ENCODE measurements around the gene FIGLA.
"Not testable (repeated sequence)": the region's sequence is repeated elsewhere in the genome, so short reads cannot be mapped to it uniquely, and the experiment has no call there.

Gene FIGLA

DNA sequence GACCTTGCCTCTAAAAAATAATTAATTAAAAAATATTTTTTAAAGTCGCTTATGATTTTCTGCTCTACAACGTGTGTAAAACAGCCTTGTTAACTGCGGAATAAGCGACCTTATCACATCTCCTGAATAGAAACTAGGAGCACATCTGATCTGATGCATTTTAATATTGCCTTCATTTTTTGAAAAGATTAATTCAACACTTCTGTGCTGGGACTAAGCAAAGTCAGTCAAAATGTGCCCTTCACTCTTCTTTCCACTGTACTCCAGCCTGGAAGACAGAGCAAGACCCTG is 17.3 kb upstream of the FIGLA start:
- no peak for DNase-seq

DNA sequence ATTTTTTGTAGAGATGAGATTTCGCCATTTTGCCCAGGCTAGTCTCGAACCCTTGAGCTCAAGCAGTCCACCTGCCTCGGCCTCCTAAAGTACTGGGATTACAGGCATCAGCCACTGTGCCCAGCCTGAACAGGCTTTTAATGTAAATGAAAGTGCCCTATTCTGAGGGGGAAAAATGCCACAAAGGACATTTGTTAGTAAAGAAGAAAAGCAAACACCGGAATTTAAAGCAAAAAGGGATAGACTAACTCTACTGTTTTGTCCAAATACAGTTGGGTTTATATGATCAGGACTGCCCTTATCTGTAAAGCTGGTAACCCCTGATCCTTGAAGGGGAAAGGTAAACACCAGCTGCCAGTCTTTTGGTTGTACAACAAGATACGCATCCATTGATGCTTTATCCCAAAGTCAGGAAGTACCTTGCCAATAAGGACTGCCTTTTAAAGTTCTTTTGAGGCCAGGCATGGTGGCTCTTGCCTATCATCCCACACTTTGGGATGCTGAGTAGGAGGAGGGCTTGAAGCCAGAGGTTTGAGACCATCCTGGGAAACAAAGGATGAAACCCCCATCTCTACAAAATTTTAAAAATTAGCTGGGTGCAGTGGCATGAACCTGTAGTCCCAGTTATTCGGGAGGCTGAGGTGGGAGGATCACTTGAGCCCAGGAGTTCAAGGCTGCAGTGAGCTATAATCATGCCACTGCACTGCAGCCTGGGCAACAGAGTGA is 16.8 kb upstream of the FIGLA start:
- DNase-seq, result no peak

DNA sequence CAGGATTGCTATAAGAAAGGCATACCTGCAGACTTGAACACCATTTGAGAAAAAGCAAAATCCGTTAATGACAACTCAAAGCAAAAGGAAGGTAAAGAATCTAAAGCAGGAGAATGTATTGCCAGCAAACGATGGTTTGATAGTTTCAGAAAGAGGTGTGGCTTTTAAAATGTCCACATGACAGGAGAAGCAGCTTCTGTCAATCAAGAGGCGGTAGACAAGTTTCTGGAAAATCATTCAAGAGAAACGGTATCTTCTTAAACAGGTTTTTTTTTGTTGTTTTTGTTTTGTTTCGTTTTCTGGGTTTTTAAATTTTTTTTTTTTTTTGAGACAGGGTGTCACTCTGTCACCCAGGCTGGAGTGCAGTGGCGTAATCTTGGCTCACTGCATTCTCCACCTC is 16.2 kb upstream of the FIGLA start:
- no peak for DNase-seq

DNA sequence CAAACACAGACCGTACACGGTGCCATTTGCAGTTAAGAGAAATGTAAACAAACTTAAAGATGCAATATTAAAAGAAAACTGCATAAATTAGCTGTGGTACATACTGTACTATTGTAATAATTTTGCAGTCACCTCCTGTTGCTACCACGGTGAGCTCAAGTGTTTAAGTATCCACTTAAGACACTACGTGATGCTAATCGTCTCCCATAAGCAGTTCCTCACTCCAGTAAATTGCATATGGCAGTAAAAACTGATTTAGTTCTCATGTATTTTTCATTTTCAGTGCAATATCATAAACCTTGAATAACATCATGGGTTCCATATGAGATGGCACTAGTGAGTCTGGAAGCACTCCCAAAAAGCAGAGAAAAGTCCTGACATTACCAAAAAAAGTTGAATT is 15.6 kb upstream of the FIGLA start:
- no peak for DNase-seq

DNA sequence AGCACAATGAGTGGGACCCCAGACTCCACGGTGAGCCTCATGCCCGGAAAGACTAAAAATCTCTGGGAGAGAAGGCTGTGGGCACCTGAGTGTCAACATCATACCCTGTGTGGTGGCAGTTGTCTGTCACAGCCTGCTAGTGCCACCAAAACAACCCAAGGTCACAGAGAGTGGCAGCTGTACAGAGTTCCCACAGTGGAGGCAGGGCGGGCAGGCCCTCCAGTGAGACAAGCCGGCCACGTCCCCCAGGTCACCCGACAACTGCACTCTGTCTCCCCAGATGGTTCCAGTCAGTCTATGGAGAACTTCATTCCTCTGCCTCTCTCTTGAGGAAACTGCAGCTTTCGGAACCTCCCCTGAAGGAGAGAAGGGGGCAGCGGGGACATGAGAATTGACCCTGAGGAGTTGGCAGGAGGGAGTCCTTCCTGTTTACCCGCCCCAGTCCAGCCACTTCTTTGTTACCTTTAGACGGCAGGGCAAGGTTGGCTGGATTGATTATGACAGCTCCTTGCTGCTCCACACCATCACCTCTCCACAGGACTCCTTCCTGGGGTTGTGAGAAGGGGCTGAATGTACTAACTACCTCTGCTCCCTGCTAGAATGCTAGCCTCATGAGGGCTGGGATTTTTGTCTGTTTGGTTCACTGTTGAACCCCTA is 11.3 kb upstream of the FIGLA start:
- DNase-seq, result no peak

DNA sequence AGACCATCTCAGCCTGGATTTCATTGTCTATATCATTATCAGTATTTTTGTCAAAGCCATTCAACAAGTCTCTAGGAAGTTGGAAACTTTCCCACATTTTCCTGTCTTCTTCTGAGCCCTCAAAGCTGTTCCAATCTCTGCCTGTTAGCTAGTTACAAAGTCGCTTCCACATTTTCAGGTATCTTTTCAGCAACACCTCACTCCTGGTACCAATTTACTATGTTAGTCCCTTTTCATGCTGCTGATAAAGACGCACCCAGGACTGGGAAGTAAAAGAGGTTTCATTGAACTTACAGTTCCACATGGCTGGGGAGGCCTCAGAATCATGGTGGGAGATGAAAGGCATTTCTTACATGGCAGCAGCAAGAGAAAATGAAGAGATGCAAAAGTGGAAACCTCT is 9.3 kb upstream of the FIGLA start:
- no peak for DNase-seq

DNA sequence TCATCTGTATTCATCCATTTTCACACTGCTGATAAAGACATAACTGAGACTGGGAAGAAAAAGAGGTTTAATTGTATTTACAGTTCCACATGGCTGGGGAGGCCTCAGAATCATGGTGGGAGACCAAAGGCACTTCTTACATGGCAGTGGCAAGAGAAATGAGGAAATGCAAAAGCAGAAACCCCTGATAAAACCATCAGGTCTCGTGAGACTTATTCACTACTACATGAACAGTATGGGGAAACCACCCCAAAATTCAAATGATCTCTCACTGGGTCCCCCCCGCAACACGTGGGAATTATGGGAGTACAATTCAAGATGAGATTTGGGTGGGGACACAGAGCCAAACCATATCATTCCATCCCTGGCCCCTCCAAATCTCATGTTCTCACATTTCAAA is 7.6 kb upstream of the FIGLA start:
- not testable (repeated sequence) for DNase-seq

DNA sequence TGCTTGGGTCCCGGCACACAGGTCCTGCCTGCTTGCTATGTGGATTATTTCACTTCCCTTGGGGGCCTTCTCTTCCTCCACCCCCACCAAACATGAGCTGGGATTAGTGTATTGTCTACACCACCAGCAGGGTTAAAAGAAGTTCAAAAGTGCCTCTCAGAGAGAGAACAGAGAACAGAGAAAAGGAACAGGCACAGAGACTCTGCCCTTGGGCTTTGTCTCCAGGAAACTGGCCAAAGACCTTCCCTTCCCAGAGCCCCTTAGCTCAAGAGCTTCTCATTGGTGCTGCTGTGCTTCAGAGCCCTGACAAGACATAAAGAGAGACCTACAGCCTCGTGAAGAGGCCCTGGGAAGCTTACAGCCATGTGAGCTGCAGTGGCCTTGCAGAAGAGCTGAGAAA is 7.1 kb upstream of the FIGLA start:
- DNase-seq, result no peak

DNA sequence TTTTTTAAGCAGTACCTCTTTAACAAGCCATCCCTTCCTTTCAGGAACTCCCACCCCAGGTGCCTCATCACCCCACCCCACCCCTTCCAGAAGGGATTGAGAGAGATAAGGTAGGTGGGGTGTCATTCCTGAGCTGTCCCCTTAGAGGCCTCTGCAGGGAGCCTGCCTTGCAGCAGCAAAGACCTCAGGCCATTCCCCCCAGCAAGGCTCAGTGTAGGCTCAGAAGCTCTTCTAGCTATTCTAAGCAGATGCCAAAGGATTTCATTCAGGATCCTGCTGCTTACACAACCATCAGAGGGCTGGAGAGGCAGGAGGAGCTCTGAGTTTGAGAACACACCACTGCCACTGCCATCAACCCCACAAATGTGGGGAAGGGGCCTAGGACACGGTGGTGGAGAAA is 5.8 kb upstream of the FIGLA start:
- no peak for DNase-seq

DNA sequence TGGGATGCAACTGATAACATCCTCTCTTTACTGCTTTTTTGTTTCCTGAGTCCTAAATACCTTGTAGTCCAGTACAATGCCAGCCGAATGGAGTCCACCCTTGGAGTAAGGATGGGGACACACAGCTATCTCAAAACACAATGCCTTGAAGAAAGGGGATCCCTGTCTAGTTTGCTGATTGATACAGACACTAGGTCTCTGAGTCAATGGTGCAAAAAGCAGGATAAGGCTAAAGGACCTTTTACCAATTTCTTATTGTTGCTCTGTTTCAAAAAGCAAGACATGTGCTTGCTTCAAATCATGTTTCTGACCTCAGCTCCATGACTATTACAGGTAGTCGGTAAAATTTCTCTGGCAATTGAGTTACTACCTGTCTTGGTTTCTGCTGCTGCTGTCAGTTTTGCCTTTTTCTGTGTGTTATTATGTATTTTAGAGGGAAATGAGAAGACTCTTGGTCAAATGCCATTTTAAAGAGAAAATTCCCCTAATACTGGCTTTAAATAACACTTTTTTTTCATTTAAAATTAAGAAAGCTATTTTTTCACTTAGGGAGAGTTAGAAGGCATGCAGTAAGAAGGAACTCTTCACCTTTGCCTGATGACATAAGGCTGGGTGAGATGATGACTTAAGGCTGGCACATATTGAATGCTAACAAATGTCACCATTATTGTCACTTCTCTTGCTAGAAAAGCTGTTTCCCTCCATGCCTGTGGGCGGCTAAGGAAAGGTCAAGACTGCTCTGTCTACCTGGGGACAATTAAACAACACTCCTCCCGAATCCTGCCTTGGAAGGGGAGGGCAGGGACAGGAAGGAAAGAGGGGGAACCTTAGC is 4.9 kb upstream of the FIGLA start:
- DNase-seq, result no peak

DNA sequence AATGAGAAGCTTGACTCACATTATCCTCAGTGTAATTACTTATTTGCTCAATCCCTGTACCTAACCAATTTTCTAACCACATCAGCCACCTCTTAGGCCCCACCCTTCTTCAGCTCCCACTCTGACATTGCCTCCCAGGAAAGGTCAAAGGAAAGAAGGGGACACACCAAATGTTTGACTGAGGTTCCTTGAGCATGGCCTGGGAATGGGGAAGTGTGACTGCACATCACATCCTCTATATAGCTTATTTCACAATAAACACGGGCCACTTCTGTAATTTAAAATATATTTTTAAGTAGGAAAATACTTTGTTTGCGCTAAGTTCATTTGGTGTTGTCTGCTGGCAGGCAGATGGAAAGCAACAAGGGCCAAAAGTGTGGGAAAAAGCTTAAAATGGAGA is 3.0 kb upstream of the FIGLA start:
- peak; percentile 34 to 42 for DNase-seq

DNA sequence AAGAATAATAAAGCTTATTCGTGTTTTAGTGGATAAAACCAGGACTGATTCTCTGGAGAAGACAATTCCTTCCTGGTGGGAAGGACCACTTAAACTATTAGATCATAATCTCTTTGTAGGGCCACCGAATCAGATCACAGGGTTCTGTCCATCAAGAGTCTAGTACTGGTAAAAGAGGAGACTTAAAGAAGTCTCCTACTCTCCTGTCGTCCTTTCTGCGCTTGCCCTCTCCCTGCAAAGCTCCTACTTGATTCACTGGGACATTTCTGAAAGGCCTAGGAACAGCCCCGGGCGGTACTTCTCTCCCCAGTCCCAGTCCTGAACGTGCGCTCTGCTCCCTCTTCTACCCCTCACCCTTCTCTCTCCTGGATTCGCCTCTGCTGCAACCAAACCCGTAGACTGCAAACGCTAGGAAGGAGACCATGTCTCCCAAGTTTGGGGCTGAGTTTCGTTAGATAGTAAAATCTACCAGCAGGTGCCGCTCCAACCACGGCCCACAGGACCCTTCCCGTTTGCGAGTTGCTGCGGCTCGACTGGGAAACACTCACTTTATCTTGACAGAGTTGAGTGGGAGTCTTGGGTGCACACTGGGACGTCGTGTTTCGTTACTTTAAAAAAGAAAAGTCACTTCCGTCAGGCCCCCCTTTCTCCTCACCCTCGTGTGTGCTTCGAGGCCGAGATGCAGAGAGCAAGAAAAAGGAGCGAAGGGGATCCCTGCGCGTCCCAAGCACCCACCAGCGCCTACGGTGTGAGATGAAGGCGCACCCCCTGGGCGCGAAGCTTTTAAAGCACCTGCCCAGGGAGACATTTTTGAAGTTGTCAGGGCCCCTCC is 923 bp downstream of the FIGLA start:
- peak; percentile 17 to 20 for DNase-seq

DNA sequence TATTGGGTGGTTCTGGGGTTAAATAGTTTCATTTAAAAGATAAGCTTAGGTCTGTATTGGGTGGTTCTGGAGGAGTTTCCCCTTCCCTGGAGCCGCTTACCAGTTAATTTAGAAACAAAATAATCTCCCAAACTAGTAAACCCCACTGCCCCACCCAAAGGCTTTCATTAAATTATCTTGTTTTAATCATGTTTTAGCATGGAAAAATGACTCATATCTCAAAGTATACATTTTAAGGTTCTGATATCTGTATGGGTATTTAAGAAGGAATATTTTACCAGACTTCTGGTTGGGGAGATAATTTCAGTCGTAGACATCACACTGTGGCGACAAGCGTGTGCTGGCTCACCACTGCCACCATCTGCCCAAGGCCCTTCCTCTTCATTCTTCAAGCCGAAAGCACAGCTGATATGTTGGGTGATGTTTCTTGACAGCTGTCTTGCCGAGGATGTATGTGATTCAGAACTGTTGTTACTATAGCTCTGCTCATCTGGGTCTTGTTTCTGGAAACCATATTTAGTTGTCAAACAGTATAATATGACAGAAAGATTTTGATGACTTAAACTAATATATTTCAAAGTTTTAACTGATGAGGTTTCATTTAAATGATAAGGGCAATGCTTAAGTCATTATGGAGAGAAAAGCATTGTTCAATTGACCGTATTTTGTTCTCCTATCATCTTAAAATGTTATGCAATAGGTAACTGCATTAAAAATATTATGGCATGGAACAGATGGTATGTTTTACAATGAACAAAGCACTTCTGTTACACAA is 5.1 kb downstream of the FIGLA start:
- DNase-seq, result peak; percentile 37 to 47

DNA sequence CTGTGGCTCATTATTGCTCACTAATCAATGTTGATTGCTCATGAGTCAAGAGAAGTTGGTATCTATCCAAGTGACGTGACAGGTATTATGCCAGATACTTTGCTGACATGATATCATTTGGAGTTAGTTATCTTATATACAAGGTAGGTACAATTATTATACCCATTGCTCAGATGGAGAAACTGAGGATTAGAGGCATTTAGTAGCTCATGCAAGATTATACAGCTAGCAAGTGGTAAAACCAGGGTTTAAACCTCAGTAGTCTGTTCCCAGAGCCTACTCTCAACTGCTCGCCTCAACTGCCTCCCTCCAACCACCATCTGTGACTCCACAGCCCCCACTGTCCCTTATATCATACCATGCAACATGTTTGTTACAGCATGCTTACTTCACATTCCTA is 6.1 kb downstream of the FIGLA start:
- DNase-seq, result no peak

DNA sequence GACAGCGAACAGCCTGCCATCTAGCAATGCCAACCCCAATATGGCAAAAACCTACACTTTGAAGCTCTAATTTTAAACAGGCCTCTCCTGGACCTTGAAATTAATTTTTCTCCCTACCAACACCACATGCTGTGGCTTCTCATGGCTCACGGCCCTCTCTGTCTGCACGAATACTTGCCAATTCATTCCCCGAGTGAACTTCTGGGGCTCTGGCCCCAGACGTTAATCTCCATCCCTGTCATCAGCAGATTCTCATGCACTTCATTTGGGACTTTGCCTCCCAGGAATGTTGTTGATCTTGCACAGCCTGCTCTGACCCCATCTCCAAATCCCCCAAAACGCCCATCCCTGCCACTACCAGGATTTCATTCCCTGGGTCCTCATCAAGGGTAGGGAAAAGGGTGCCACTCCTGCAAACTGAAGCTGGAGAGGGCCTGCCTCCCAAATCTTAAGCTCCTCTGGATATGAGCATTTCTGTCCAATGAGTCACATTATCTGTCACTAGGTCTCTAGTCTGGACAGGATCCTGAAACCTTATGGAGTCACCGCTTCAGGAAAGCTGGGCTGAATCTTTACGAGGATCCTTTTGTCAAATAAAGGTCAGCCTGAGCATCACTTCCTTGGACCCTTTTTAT is 10.4 kb downstream of the FIGLA start:
- no peak for DNase-seq

DNA sequence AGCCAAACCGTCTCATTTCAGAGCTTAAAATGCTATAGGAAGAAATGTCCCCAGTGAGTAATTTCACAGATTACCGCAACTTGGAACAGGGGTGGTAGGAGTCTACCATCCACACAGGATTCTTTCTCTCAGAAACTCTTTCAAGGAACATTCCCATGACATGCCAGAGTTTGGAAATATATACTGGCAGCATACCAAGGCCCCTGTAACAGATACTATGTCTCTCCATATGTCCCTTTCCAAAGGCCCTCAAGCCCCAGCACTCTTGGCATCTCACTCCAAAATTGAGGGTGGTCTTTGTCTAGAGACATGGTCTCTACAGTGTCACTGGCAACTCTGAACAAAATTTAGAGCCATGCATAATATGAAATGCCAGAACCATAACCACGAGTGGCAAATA is 11.0 kb downstream of the FIGLA start:
- no peak for DNase-seq

DNA sequence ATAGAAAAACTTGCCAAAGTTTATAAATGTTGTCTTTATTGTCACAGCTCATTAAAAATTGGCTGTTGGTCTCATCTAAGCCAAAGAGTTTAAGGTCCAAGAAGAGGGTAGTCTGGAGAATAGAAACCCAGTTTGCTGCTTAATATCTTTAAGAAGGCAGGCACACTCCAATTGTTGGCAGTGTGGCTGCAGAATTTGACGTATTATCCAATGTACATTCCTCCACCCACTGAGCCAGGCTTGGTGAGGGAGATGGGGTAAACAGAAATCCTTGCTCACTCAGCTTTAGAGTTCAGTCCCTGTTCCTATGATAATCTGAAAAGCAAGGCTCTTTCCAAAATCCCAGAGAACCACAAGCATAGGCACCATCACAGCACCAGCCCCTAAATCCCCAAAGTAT is 11.8 kb downstream of the FIGLA start:
- DNase-seq, result no peak

DNA sequence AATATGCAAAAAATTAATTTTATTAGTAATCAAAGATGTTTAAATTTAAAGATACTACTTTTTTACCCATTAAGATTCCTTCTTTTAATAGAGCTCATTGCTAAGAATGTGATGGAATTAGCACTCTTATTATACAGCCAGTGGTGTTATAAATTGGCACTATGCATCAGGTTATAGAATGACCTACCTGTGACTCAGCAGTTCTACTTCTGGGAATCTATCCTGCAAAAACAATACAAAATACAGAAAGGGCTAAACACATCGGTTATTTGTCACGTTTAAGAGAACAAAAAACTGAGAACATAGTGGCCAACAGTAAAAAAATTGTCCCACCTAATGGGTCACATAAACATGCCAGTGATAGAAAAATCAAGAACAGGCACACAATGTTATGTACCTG is 13.0 kb downstream of the FIGLA start:
- no peak for DNase-seq

DNA sequence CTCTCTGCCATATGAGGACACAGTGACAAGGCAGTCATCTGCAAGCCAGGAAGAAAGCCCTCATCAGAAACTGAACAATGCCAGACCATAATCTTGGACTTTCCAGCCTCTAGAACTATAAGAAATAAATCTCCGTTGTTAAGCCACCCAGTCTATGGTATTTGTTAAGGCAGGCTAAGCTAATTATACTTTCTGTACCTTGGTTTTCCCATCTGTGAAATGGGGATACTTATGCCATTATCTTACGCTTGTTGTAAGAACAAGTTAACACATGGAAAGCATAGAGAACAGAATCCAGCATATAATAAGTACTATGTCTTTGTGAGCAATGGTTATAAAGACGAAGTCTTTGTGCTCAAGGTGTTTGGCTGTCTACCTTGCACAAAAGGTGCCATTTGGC is 14.2 kb downstream of the FIGLA start:
- no peak for DNase-seq

DNA sequence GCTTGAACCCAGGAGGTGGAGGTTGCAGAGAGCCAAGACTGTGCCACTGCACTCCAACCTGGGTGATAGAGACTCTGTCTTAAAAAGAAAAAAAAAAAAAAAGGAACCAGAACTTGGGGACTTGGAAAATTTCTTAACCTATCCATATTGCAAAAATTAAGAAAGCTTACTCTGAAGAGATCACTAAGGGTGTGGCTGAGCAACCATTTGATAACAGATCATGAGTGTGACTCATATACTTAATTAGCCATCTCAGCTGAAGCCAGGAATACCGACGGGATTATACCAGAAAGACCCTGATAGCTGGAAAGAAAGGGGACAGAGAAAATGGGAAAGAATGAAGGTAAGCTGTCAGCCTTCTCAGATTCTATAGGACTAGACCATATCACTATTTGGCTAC is 15.3 kb downstream of the FIGLA start:
- DNase-seq, result no peak

DNA sequence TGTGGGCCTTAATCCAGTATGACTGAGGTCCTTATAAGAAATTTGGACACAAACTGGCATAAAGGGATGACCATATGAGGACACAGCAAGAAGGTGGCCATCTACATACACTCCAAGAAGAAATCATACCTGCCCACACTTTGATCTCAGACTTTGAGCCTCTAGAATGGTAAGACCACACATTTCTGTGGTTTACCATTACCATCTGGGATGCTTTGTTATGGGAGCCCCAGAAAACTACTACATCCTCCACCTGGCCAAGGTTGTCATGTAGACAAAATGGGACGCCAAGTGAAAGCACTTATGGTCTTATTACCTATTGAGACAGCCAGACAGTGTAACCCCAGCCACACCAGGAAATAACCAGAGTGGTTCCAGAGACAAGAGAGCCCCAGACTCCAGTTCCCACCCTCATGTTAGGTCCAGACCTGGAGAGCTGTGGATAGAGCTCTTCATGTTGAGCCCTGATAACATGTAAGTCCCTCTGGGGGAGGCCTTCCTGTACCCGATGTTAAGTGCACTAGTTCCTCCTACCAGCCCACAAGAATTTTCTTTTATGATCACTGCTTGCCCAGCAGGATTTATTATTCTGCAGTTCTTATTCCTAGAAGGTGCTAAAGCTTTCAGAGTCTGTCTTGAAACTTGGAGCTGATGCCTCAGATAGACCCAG is 17.8 kb downstream of the FIGLA start:
- no peak for DNase-seq

DNA sequence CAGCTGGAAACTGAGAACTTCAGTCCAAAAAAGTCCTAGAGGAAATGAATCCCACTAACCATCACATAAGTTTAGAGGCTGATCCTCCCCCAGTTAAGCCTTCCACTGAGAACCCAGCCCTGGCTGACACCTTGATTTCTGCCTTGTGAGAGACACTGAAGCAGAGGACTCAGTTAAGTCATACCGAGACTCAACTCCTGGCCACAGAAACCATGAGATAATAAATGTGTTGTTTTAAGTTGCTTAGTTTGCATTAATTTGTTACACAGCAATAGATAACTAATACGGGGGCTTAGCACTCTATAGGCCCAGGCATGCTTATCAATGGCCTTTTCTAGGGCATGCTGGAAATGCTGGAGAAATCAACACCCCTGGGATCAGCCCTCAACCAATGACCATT is 19.0 kb downstream of the FIGLA start:
- no peak for DNase-seq

Data from AML-193 (cell line).